ENCODE measurements around the gene VPS45. TPM values are rescaled to one million over a fixed set of nuclear protein-coding genes. Genes with fewer than 3 reads are reported as not detected.

The VPS45 gene
- total and polyA plus RNA-seq, 4 donors: 7.7 to 24.2 (median 14.1) TPM

DNA sequence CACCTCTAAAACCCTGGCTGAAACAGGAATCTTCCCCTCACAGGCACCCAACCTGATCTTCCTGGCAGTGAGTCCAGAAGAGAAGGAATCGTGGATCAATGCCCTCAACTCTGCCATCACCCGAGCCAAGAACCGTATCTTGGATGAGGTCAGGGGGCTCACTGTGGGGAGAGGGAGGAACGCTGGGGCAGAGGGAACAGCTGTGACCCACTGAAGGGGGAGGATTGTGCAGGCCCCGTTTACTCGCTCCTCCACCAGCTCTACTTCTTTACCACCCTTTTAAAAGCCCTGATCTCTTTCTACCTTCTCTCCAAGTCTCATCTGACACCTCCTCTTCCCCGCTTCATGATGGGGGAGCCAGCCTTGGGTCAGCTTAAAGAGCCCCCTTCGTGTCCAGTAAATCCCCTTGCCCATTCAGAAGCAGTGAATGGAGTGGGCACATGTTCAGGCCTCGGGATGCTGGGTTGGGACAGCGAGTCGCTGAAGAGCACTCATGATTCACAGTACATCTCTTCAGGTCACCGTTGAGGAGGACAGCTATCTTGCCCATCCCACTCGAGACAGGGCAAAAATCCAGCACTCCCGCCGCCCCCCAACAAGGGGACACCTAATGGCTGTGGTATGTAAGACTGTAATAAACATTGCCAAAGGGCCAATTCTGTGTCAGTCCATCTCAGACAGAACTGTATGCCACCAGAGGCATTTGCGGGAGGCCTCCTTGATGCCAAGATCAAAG is 89.5 kb downstream of the VPS45 start:
- DNase-seq (ENCODE audit: low spot score): no peak
- Histone ChIP-seq H3K9me3 (ENCODE audit: control insufficient read depth in 4 of 4, low read length in 3 of 4) (no peaks in the 10 kb centered on the region), H3K4me3 (ENCODE audit: low read depth in 1 of 3, low read length in 3 of 3) (no peak overlapping the region), H3K4me1 (ENCODE audit: control insufficient read depth in 4 of 4, insufficient read depth in 4 of 4, low read length in 3 of 4) (peaks cover 0 to 3% (median 1%) of the 10 kb centered on the region in 4 donors), H3K27me3 (ENCODE audit: control insufficient read depth in 4 of 4, insufficient read depth in 4 of 4, low read length in 3 of 4) (no peaks in the 10 kb centered on the region), H3K36me3 (ENCODE audit: control insufficient read depth in 4 of 4, insufficient read depth in 3 of 4, low read depth in 1 of 4, low read length in 3 of 4) (peaks cover 0 to 7% (median 3%) of the 10 kb centered on the region in 4 donors), H3K9ac (ENCODE audit: low read depth in 1 of 2, low read length in 2 of 2) (no peak overlapping the region), H3K27ac (ENCODE audit: low read depth in 1 of 2, low read length in 2 of 2) (no peak overlapping the region)
- WGBS: 90% methylated on average over 16 of the region's 16 CpGs
- no peak for TF ChIP-seq RAD21 (IDR thresholded peaks at IDR 0.05)

GRCh38 chr1:150159550-150159949 is 92.0 kb downstream of the VPS45 start:
- Histone ChIP-seq H3K36me3 (ENCODE audit: control insufficient read depth in 4 of 4, insufficient read depth in 3 of 4, low read depth in 1 of 4, low read length in 3 of 4) (peaks cover 0 to 6% (median 2%) of the 10 kb centered on the region in 4 donors), H3K4me1 (ENCODE audit: control insufficient read depth in 4 of 4, insufficient read depth in 4 of 4, low read length in 3 of 4) (peaks cover 0 to 3% (median 0%) of the 10 kb centered on the region in 4 donors), H3K4me3 (ENCODE audit: low read depth in 1 of 3, low read length in 3 of 3) (no peak overlapping the region), H3K9ac (ENCODE audit: low read depth in 1 of 2, low read length in 2 of 2) (no peak overlapping the region), H3K27ac (ENCODE audit: low read depth in 1 of 2, low read length in 2 of 2) (peak overlapping the region; percentile 58 to 61), H3K9me3 (ENCODE audit: control insufficient read depth in 4 of 4, low read length in 3 of 4) (no peaks in the 10 kb centered on the region), H3K27me3 (ENCODE audit: control insufficient read depth in 4 of 4, insufficient read depth in 4 of 4, low read length in 3 of 4) (no peaks in the 10 kb centered on the region)
- 68% methylated on average over 8 of the region's 8 CpGs for WGBS
- DNase-seq (ENCODE audit: low spot score): no peak
- TF ChIP-seq HNF4G (IDR thresholded peaks at IDR 0.05): no peak
- TF ChIP-seq FOXA1 (IDR thresholded peaks at IDR 0.05): no peak

DNA sequence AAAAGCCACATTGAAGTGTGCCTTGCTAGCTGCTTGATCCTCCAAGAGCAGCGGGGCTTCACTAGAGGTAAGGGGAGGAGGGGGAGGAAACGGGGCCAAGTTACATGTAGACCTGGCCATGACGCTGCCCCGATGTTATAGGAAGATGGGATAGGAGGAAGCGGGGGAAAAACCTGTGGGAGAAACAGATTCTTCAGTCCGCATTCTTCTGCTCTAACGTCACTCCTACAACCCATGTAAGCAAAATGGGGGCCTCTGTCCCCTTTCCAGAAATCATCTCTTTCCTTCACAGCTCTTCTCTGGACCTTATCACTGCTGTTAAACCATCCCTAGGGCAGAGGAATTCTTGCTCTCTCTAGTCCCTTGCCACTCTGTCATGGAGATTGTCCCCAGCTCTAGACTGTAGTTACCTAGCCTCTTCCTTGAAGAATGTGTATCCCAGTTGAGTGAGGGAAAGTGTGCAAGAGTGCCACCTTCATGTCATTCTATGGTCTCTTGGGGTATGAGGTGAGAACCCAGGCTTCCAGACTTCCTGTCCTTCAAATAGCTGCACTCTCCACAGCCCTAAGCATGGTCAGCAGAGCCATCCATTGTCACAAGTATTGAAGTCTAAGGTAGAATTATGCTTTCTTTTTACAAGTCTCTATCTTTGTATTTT is 93.5 kb downstream of the VPS45 start:
- WGBS: 90% methylated on average over 7 of the region's 7 CpGs
- peaks cover 0 to 3% (median 0%) of the 10 kb centered on the region in 4 donors for H3K4me1 ChIP-seq (ENCODE audit: control insufficient read depth in 4 of 4, insufficient read depth in 4 of 4, low read length in 3 of 4)

More for the DNA sequence above, 93.5 kb downstream of the VPS45 start:
- no peak overlapping the region for H3K9ac ChIP-seq (ENCODE audit: low read depth in 1 of 2, low read length in 2 of 2)
- no peak overlapping the region for H3K4me3 ChIP-seq (ENCODE audit: low read depth in 1 of 3, low read length in 3 of 3)
- H3K36me3 ChIP-seq (ENCODE audit: control insufficient read depth in 4 of 4, insufficient read depth in 3 of 4, low read depth in 1 of 4, low read length in 3 of 4): peaks cover 0 to 5% (median 2%) of the 10 kb centered on the region in 4 donors
- no peaks in the 10 kb centered on the region for H3K9me3 ChIP-seq (ENCODE audit: control insufficient read depth in 4 of 4, low read length in 3 of 4)
- DNase-seq (ENCODE audit: low spot score): no peak
- TF ChIP-seq SP1 (IDR thresholded peaks at IDR 0.05) (no peak), HNF4G (IDR thresholded peaks at IDR 0.05) (no peak), RXRA (IDR thresholded peaks at IDR 0.05) (no peak), YY1 (IDR thresholded peaks at IDR 0.05) (no peak), FOXA2 (IDR thresholded peaks at IDR 0.05) (no peak), NR2F2 (IDR thresholded peaks at IDR 0.05) (no peak), HNF4A (conservative IDR thresholded peaks at IDR 0.05) (no peak), TAF1 (conservative IDR thresholded peaks at IDR 0.05) (no peak), EGR1 (IDR thresholded peaks at IDR 0.05; ENCODE audit: low read depth in 2 of 2) (no peak), FOXA1 (IDR thresholded peaks at IDR 0.05) (no peak)
- TF ChIP-seq, protein P1, sequence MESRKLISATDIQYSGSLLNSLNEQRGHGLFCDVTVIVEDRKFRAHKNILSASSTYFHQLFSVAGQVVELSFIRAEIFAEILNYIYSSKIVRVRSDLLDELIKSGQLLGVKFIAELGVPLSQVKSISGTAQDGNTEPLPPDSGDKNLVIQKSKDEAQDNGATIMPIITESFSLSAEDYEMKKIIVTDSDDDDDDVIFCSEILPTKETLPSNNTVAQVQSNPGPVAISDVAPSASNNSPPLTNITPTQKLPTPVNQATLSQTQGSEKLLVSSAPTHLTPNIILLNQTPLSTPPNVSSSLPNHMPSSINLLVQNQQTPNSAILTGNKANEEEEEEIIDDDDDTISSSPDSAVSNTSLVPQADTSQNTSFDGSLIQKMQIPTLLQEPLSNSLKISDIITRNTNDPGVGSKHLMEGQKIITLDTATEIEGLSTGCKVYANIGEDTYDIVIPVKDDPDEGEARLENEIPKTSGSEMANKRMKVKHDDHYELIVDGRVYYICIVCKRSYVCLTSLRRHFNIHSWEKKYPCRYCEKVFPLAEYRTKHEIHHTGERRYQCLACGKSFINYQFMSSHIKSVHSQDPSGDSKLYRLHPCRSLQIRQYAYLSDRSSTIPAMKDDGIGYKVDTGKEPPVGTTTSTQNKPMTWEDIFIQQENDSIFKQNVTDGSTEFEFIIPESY (IDR thresholded peaks at IDR 0.05): no peak
- TF ChIP-seq, protein P2, sequence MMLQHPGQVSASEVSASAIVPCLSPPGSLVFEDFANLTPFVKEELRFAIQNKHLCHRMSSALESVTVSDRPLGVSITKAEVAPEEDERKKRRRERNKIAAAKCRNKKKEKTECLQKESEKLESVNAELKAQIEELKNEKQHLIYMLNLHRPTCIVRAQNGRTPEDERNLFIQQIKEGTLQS (IDR thresholded peaks at IDR 0.05): no peak
- TF ChIP-seq, protein P3, sequence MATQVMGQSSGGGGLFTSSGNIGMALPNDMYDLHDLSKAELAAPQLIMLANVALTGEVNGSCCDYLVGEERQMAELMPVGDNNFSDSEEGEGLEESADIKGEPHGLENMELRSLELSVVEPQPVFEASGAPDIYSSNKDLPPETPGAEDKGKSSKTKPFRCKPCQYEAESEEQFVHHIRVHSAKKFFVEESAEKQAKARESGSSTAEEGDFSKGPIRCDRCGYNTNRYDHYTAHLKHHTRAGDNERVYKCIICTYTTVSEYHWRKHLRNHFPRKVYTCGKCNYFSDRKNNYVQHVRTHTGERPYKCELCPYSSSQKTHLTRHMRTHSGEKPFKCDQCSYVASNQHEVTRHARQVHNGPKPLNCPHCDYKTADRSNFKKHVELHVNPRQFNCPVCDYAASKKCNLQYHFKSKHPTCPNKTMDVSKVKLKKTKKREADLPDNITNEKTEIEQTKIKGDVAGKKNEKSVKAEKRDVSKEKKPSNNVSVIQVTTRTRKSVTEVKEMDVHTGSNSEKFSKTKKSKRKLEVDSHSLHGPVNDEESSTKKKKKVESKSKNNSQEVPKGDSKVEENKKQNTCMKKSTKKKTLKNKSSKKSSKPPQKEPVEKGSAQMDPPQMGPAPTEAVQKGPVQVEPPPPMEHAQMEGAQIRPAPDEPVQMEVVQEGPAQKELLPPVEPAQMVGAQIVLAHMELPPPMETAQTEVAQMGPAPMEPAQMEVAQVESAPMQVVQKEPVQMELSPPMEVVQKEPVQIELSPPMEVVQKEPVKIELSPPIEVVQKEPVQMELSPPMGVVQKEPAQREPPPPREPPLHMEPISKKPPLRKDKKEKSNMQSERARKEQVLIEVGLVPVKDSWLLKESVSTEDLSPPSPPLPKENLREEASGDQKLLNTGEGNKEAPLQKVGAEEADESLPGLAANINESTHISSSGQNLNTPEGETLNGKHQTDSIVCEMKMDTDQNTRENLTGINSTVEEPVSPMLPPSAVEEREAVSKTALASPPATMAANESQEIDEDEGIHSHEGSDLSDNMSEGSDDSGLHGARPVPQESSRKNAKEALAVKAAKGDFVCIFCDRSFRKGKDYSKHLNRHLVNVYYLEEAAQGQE (IDR thresholded peaks at IDR 0.05): no peak
- TF ChIP-seq, protein P4, sequence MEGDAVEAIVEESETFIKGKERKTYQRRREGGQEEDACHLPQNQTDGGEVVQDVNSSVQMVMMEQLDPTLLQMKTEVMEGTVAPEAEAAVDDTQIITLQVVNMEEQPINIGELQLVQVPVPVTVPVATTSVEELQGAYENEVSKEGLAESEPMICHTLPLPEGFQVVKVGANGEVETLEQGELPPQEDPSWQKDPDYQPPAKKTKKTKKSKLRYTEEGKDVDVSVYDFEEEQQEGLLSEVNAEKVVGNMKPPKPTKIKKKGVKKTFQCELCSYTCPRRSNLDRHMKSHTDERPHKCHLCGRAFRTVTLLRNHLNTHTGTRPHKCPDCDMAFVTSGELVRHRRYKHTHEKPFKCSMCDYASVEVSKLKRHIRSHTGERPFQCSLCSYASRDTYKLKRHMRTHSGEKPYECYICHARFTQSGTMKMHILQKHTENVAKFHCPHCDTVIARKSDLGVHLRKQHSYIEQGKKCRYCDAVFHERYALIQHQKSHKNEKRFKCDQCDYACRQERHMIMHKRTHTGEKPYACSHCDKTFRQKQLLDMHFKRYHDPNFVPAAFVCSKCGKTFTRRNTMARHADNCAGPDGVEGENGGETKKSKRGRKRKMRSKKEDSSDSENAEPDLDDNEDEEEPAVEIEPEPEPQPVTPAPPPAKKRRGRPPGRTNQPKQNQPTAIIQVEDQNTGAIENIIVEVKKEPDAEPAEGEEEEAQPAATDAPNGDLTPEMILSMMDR (IDR thresholded peaks at IDR 0.05; ENCODE audit: low read depth, low read length, missing input control): no peak
- TF ChIP-seq, protein P5, sequence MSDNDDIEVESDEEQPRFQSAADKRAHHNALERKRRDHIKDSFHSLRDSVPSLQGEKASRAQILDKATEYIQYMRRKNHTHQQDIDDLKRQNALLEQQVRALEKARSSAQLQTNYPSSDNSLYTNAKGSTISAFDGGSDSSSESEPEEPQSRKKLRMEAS (IDR thresholded peaks at IDR 0.05): no peak
- H3K27me3 ChIP-seq (ENCODE audit: control insufficient read depth in 4 of 4, insufficient read depth in 4 of 4, low read length in 3 of 4): no peaks in the 10 kb centered on the region
- H3K27ac ChIP-seq (ENCODE audit: low read depth in 1 of 2, low read length in 2 of 2): peak overlapping the region; percentile 1 to 6
